ES-I3 (cell line): ENCODE measurements around the gene TTC34.

ENCODE experiments used
- H3K36me3 ChIP-seq: 2 replicates; pipeline ENCODE4 v1.6.1; 2013; ENCODE audit warnings: mild to moderate bottlenecking, low read length, control low read depth, moderate library complexity; ENCODE audit not compliant: insufficient read depth
- H3K4me1 ChIP-seq: 2 replicates; pipeline ENCODE4 v1.6.1; 2013; ENCODE audit warnings: mild to moderate bottlenecking, control low read depth, low read length; ENCODE audit not compliant: insufficient read depth
- H3K9ac ChIP-seq: 2 replicates; pipeline ENCODE4 v1.6.1; 2013; ENCODE audit warnings: low read depth, mild to moderate bottlenecking, low read length, moderate library complexity
- H3K9me3 ChIP-seq: 2 replicates; pipeline ENCODE4 v1.6.1; 2013; ENCODE audit warnings: mild to moderate bottlenecking, low read length, moderate library complexity; ENCODE audit not compliant: control insufficient read depth, insufficient read depth

The TTC34 gene

DNA sequence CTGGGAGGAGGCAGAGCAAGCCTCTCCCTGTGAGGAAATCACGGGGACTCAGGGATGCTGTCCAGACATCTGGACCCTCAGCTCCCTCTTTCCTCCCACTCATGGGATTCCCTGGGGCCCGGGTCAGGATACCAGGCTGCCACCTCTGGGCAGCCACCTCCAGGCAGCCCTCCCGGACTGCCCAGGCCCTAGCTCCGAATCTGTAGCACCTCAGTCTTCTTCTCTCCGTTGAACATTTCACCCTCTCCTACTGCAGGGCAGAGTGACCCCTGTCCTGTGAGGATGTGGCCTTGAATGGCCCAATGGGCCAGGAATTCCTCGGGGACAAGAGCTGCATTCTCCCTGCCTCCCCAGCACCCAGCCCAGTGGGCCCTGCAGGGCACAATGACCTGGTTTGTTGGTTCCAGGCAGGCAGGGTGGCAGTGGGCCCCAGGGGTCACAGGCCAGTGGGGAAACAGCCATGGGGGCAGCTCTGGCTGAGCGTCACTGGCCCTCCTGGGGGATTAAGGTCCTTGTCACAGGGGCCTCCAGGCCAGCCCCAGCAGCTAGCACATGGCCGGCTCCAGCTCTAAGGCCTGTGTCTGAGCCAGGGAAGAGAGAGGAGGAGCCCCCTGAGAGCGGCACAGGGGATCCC, 9.5 kb upstream of the TTC34 start:
- Histone ChIP-seq H3K9ac (no peak overlapping the region), H3K36me3 (no peaks in the 10 kb centered on the region), H3K9me3 (peaks cover 3% of the 10 kb centered on the region; the same call in 1 of the 2 replicates), H3K4me1 (no peaks in the 10 kb centered on the region)

- Histone ChIP-seq H3K9ac (no peak overlapping the region), H3K9me3 (peaks cover 3% of the 10 kb centered on the region; the same call in 1 of the 2 replicates), H3K4me1 (no peaks in the 10 kb centered on the region), H3K36me3 (no peaks in the 10 kb centered on the region)
These were observed 8.8 kb upstream of the TTC34 start for GRCh38 chr1:2810281-2810680.

DNA sequence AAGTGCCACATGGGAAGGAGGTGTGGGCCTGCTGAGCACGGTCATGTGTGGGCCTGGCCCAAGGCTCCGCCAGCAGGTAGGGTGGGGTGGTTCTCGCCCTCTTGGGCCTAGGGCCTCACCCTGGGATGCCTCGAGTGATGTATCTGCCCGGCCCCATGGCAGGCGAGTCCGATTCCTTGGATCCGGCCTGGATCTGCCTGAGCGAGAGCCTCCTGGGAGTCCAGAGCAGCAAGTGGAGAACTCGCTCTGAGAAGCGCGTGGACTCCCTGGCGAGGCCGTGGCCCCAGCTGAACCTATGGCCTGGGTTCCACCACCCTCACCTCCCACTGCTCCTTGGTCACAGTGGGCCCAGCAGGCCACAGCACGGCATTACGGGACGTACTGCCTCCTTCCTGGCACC, 8.2 kb upstream of the TTC34 start:
- Histone ChIP-seq H3K9ac (no peak overlapping the region), H3K36me3 (no peaks in the 10 kb centered on the region), H3K9me3 (peaks cover 3% of the 10 kb centered on the region; the same call in 1 of the 2 replicates), H3K4me1 (no peaks in the 10 kb centered on the region)

DNA sequence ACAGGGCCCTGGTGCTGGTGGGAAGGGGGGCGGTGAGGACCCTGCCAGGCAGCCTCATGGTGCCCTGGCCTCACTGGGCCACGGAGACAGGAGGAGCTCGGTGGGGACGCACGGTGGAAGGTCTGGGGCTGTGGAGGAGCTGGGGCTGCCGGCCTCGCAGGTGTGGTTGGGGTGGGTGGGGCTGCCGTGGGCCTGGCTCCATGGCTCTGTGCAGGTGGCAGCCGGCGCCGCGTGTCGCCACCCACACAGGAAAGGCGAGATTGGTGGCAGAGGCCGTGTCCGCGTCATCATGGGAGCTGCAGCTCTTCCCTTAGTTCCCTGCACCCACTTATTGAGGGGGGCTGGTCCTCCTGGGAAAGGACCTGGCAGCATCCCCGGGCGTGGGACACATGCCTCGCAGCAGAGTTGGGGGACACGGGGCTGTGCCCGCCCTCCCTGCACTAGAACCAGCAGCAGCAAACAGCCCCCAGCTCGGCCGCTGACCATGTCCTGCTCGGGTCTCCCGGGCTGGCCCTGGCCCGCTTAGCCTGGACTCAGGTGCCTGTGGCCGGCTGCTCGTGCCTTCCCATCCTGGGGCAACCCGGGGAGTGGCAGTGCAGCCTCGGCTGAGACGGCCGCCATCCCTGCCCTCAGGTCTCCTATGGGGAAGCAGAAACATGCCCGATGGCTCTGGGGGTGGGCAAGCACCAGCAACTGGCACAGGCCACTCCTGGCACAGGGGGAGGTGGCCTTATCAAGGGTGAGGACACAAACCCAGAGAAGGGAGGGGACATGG, 7.5 kb upstream of the TTC34 start:
- Histone ChIP-seq H3K9me3 (peaks cover 3% of the 10 kb centered on the region; the same call in 1 of the 2 replicates), H3K36me3 (no peaks in the 10 kb centered on the region), H3K4me1 (no peaks in the 10 kb centered on the region), H3K9ac (no peak overlapping the region)

DNA sequence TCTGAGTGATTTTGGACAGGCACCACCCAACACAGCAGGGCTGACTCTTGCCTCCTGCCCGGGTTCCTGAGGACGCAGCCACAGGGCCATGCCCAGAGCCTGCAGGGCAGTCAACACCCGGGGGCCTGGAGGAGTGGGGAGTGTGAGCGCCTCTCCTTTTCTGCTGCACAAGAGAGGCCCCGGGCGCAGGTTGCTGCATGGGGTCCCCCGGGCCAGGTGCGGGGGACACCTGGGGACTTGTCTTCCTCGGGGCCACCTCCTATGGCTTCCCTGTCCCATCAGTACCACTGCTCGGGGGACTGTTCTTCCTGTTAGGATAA, 6.9 kb upstream of the TTC34 start:
- Histone ChIP-seq H3K9ac (no peak overlapping the region), H3K36me3 (no peaks in the 10 kb centered on the region), H3K4me1 (no peaks in the 10 kb centered on the region), H3K9me3 (peaks cover 3% of the 10 kb centered on the region; the same call in 1 of the 2 replicates)

GRCh38 chr1:2807678-2808385, 6.3 kb upstream of the TTC34 start:
- no peaks in the 10 kb centered on the region for H3K36me3 ChIP-seq
- no peaks in the 10 kb centered on the region for H3K4me1 ChIP-seq
- peaks cover 3% of the 10 kb centered on the region; the same call in 1 of the 2 replicates for H3K9me3 ChIP-seq
- no peak overlapping the region for H3K9ac ChIP-seq

GRCh38 chr1:2807036-2807435, 5.5 kb upstream of the TTC34 start:
- H3K4me1 ChIP-seq, result no peaks in the 10 kb centered on the region
- H3K9me3 ChIP-seq, result peaks cover under 1% of the 10 kb centered on the region; the same call in 1 of the 2 replicates
- no peaks in the 10 kb centered on the region for H3K36me3 ChIP-seq
- H3K9ac ChIP-seq, result no peak overlapping the region

- H3K9me3 ChIP-seq, result no peaks in the 10 kb centered on the region
These were observed 5.1 kb upstream of the TTC34 start for GRCh38 chr1:2806591-2806990.

GRCh38 chr1:2805801-2806430, 4.4 kb upstream of the TTC34 start:
- Histone ChIP-seq H3K4me1 (no peaks in the 10 kb centered on the region), H3K9ac (no peak overlapping the region), H3K9me3 (no peaks in the 10 kb centered on the region), H3K36me3 (no peaks in the 10 kb centered on the region)

More at GRCh38 chr1:2806591-2806990, 5.1 kb upstream of the TTC34 start:
- no peaks in the 10 kb centered on the region for H3K4me1 ChIP-seq
- H3K9ac ChIP-seq, result no peak overlapping the region
- no peaks in the 10 kb centered on the region for H3K36me3 ChIP-seq

- Histone ChIP-seq H3K9me3 (no peaks in the 10 kb centered on the region), H3K4me1 (no peaks in the 10 kb centered on the region), H3K36me3 (no peaks in the 10 kb centered on the region), H3K9ac (no peak overlapping the region)
These were observed 3.3 kb upstream of the TTC34 start for GRCh38 chr1:2804628-2805351.

DNA sequence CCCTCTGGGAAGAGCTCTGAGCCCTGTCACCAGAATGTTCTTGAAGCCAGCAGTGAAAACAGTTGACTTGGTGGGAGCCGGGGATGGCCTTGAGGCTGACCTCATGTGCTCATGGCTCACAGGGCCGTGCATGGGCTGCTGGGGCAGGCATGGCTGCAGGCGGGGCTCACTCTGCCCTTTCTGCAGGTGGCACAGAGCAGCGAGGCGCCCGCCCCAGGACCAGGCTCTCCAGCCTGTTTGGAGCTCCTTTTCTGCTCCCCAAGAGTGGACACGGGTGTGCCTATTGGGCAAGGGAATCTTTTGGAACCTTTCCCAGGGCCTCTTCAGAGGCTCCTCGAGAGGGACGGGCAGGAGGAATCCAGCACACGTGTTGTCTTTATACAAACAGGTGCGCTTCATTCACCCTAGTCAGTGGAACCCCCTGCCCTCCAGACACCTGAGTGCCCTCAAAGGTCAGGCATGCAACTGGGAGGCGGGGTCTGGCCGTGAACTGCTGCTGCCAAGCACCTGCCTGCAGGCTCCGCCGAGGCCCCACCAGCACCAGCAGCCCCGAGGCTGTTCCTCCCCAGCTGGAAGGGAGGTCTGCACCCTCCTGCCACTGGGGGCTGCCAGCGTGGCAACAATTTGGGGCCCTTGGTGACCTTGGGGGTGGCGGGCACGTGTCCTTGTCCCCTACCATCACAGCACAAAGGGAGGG, 2.6 kb upstream of the TTC34 start:
- no peaks in the 10 kb centered on the region for H3K4me1 ChIP-seq
- no peaks in the 10 kb centered on the region for H3K9me3 ChIP-seq
- H3K9ac ChIP-seq, result no peak overlapping the region
- H3K36me3 ChIP-seq, result no peaks in the 10 kb centered on the region

GRCh38 chr1:2803086-2803930, 1.8 kb upstream of the TTC34 start:
- no peaks in the 10 kb centered on the region for H3K36me3 ChIP-seq
- H3K9ac ChIP-seq, result no peak overlapping the region
- H3K9me3 ChIP-seq, result no peaks in the 10 kb centered on the region
- no peaks in the 10 kb centered on the region for H3K4me1 ChIP-seq

DNA sequence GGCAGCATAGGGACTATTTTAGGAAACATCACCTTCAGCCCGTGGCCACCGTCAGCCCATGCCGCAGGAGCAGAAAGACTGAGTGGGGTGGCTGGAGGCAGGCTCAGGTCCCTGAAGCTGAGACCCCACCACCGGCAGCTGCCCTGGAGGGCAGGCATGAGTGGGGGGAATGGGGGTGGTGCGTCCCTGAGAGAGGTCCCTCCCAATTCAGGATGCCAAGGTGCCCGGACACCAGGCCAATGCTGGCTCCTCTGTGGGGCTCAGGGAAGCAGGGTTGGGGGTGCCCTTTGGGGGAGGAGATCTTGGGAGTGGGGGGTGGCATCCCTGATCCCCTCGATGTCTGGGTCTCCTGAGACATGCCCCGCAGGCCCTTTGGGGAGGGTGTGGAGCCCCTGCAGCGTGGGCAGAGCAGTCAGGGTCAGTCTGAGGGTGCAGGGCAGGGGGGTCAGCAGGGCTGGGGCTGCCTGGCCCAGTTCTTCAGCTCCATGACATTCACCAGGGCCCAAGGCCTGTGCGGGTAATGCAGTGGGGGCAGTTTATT, 998 bp upstream of the TTC34 start:
- no peaks in the 10 kb centered on the region for H3K4me1 ChIP-seq
- H3K36me3 ChIP-seq, result no peaks in the 10 kb centered on the region
- H3K9me3 ChIP-seq, result no peaks in the 10 kb centered on the region
- no peak overlapping the region for H3K9ac ChIP-seq
